Measurements from ENCODE around the gene PRDX3.

Gene PRDX3

GRCh38 chr10:119178372-119179119, at the start of gene PRDX3:
Gene PRDX3 (minus strand): TSS chr10:119178812. CDS start chr10:119178790, 22 bp downstream.
- TF ChIP-seq CTCF (IDR thresholded peaks at IDR 0.05; ENCODE audit: low read depth, low read length), result peak; percentile 8
- DNase-seq (ENCODE audit: extremely low read depth, low read depth), result peak; percentile 57

GRCh38 chr10:119227825-119228224, 49.2 kb upstream of the PRDX3 start:
- TF ChIP-seq CTCF (IDR thresholded peaks at IDR 0.05; ENCODE audit: low read depth, low read length), result no peak
- no peak for DNase-seq (ENCODE audit: extremely low read depth, low read depth)

GRCh38 chr10:119225083-119225658, 46.6 kb upstream of the PRDX3 start:
- no peak for TF ChIP-seq CTCF (IDR thresholded peaks at IDR 0.05; ENCODE audit: low read depth, low read length)
- no peak for DNase-seq (ENCODE audit: extremely low read depth, low read depth)

GRCh38 chr10:119222966-119223386, 44.4 kb upstream of the PRDX3 start:
- TF ChIP-seq CTCF (IDR thresholded peaks at IDR 0.05; ENCODE audit: low read depth, low read length), result no peak
- DNase-seq (ENCODE audit: extremely low read depth, low read depth), result no peak

- no peak for TF ChIP-seq CTCF (IDR thresholded peaks at IDR 0.05; ENCODE audit: low read depth, low read length)
These were observed 43.9 kb upstream of the PRDX3 start for GRCh38 chr10:119222537-119222936.

GRCh38 chr10:119221666-119222065, 43.1 kb upstream of the PRDX3 start:
- DNase-seq (ENCODE audit: extremely low read depth, low read depth), result no peak
- no peak for TF ChIP-seq CTCF (IDR thresholded peaks at IDR 0.05; ENCODE audit: low read depth, low read length)

More at GRCh38 chr10:119222537-119222936, 43.9 kb upstream of the PRDX3 start:
- no peak for DNase-seq (ENCODE audit: extremely low read depth, low read depth)

- DNase-seq (ENCODE audit: extremely low read depth, low read depth), result no peak
- no peak for TF ChIP-seq CTCF (IDR thresholded peaks at IDR 0.05; ENCODE audit: low read depth, low read length)
These were observed 42.6 kb upstream of the PRDX3 start for GRCh38 chr10:119221201-119221600.
